SK-N-SH (cell line): Measurements from ENCODE around the gene RAD51B. TPM values are rescaled to one million over a fixed set of nuclear protein-coding genes. Genes with fewer than 3 reads are reported as not detected.

Experiments used
- CTCF ChIA-PET: fragments of 300-600, 350-600 bp; formaldehyde crosslinking; extraction: SDS; loops from one replicate; lab custom pipeline; 2021; lab: Yijun Ruan, JAX
- POLR2A ChIA-PET: fragments of 350-600 bp; sonication (Branson Sonifier 250); formaldehyde crosslinking; extraction: SDS; loops from one replicate; lab custom pipeline; 2020; ENCODE audit warnings: antibody characterized with exemption, inconsistent platforms; lab: Yijun Ruan, JAX
- DNase-seq: peaks from one replicate; pipeline ENCODE4 v3.0.0; 2012
- H2AFZ ChIP-seq: fragments of 200-600 bp; sonication (generic); 2 replicates; pipeline ENCODE4 v1.8.1; 2016; ENCODE audit warnings: antibody characterized with exemption, mild to moderate bottlenecking, low read depth
- H3F3A ChIP-seq: fragments of 200-600 bp; sonication (generic); replicated peaks from 2 replicates; pipeline ENCODE3; 2016; ENCODE audit warnings: antibody characterized with exemption, mild to moderate bottlenecking; ENCODE audit not compliant: insufficient read depth
- H3K27ac ChIP-seq, 2 experiments: fragments of 200-500 bp in 1 of 2; fragments of 200-600 bp in 1 of 2; sonication (Bioruptor generic) in 1 of 2; sonication (generic), shearing (Covaris generic) in 1 of 2; 2 replicates each; pipeline versions ENCODE4 v1.5.1 to v1.6.1; 2014 to 2016; ENCODE audit warnings: low read depth in 2 of 2, inconsistent platforms in 1 of 2, low read length in 1 of 2, mild to moderate bottlenecking in 1 of 2, mixed read lengths in 1 of 2
- H3K27me3 ChIP-seq: fragments of 200-600 bp; sonication (generic), shearing (Covaris generic); 2 replicates; pipeline ENCODE4 v1.6.1; 2016; ENCODE audit warnings: mixed run types; ENCODE audit not compliant: insufficient read depth
- H3K36me3 ChIP-seq, 2 experiments: fragments of 200-500 bp in 1 of 2; fragments of 200-600 bp in 1 of 2; sonication (Bioruptor generic) in 1 of 2; sonication (generic) in 1 of 2; replicated peaks in 1 of 2; 2 replicates each; pipeline versions ENCODE3 to v1.5.1; 2014 to 2016; ENCODE audit warnings: low read length in 1 of 2, mild to moderate bottlenecking in 1 of 2; ENCODE audit not compliant: insufficient read depth in 2 of 2, control insufficient read depth in 1 of 2
- H3K4me1 ChIP-seq, 2 experiments: fragments of 200-500 bp in 1 of 2; fragments of 200-600 bp in 1 of 2; sonication (Bioruptor generic) in 1 of 2; sonication (generic), shearing (Covaris generic) in 1 of 2; 2 replicates each; pipeline versions ENCODE4 v1.5.1 to v1.6.1; 2014 to 2016; ENCODE audit warnings: low read depth in 1 of 2, low read length in 1 of 2, mixed run types in 1 of 2; ENCODE audit not compliant: insufficient read depth in 2 of 2, control insufficient read depth in 1 of 2
- H3K4me2 ChIP-seq: fragments of 200-600 bp; sonication (generic), shearing (Covaris generic); 2 replicates; pipeline ENCODE4 v1.6.1; 2017; ENCODE audit warnings: mixed run types
- H3K4me3 ChIP-seq, 2 experiments: fragments of 200-500 bp in 1 of 2; fragments of 200-600 bp in 1 of 2; sonication (Bioruptor generic) in 1 of 2; sonication (generic), shearing (Covaris generic) in 1 of 2; 2 replicates each; pipeline versions ENCODE4 v1.5.1 to v1.8.1; 2014 to 2016; ENCODE audit warnings: low read depth in 2 of 2, inconsistent platforms in 1 of 2, low read length in 1 of 2, mild to moderate bottlenecking in 1 of 2, mixed read lengths in 1 of 2, moderate library complexity in 1 of 2
- H3K79me2 ChIP-seq: fragments of 200-600 bp; sonication (generic); 2 replicates; pipeline ENCODE4 v1.8.1; 2017; ENCODE audit warnings: mild to moderate bottlenecking; ENCODE audit not compliant: insufficient read depth
- H3K9ac ChIP-seq: fragments of 200-600 bp; sonication (generic); 2 replicates; pipeline ENCODE4 v1.6.1; 2017; ENCODE audit warnings: mixed run types
- H3K9me2 ChIP-seq: fragments of 200-600 bp; sonication (generic); 2 replicates; pipeline ENCODE4 v1.6.1; 2017; ENCODE audit warnings: mixed run types
- H3K9me3 ChIP-seq: fragments of 200-600 bp; sonication (generic); 2 replicates; pipeline ENCODE4 v1.6.1; 2017; ENCODE audit warnings: mixed run types, mild to moderate bottlenecking, moderate library complexity
- H4K20me1 ChIP-seq: fragments of 200-600 bp; sonication (generic); 2 replicates; pipeline ENCODE4 v1.6.1; 2017; ENCODE audit warnings: mild to moderate bottlenecking, mixed run types; ENCODE audit not compliant: insufficient read depth
- CHD2 ChIP-seq: fragments of 150-350 bp; IDR thresholded peaks from 2 replicates; pipeline ENCODE4 v1.6.1; 2018; ENCODE audit warnings: low read length; ENCODE audit not compliant: partially characterized antibody
- ELF1 ChIP-seq: IDR thresholded peaks from 2 replicates; pipeline ENCODE4 v1.4.0; 2012
- EZH2phosphoT487 ChIP-seq: fragments of 200-600 bp; sonication (generic); IDR thresholded peaks from 2 replicates; pipeline ENCODE4 v1.6.1; 2017; ENCODE audit warnings: low read depth, mixed run types, mild to moderate bottlenecking, antibody characterized with exemption, moderate library complexity, borderline replicate concordance
- GABPA ChIP-seq: IDR thresholded peaks from 2 replicates; pipeline ENCODE4 v1.4.0; 2012; ENCODE audit warnings: low read depth, mild to moderate bottlenecking
- GATA2 ChIP-seq: sonication (generic); formaldehyde crosslinking; IDR thresholded peaks from 2 replicates; pipeline ENCODE4 v1.5.0; 2020; ENCODE audit warnings: mild to moderate bottlenecking, missing genetic modification reagents
- JUND ChIP-seq: IDR thresholded peaks from 2 replicates; pipeline ENCODE4 v1.4.0; 2012
- POLR2AphosphoS5 ChIP-seq: IDR thresholded peaks from 2 replicates; pipeline ENCODE4 v1.6.1; 2012; ENCODE audit warnings: low read depth, low read length
- RAD21 ChIP-seq: IDR thresholded peaks from 2 replicates; pipeline ENCODE4 v1.6.1; 2012; ENCODE audit warnings: mild to moderate bottlenecking, low read length
- RFX5 ChIP-seq: IDR thresholded peaks from 2 replicates; pipeline ENCODE4 v1.6.1; 2012; ENCODE audit warnings: mild to moderate bottlenecking, improper control_type of control experiment, low read length
- SMC3 ChIP-seq: IDR thresholded peaks from 2 replicates; pipeline ENCODE4 v1.6.1; 2012; ENCODE audit warnings: low read depth, low read length, improper control_type of control experiment
- TAF1 ChIP-seq: IDR thresholded peaks from 2 replicates; pipeline ENCODE4 v1.6.1; 2012; ENCODE audit warnings: low read depth, mild to moderate bottlenecking, low read length, moderate library complexity, borderline replicate concordance
- TEAD4 ChIP-seq: IDR thresholded peaks from 2 replicates; pipeline ENCODE4 v1.4.0; 2012; ENCODE audit warnings: mild to moderate bottlenecking, borderline replicate concordance; ENCODE audit not compliant: insufficient read depth
- YY1 ChIP-seq: IDR thresholded peaks from 2 replicates; pipeline ENCODE4 v1.4.0; 2012; ENCODE audit warnings: low read depth, mild to moderate bottlenecking
- WGBS: methylation state at CpG from one replicate; pipeline ENCODE4 v1.1.6; 2017; ENCODE audit warnings: low lambda C conversion rate; 5-methylcytosine and 5-hydroxymethylcytosine counted together
- polyA plus RNA-seq, 3 experiments: library from polyadenylated mRNA; depleted of rRNA; stranded (reverse); fragments of >200 nt; gene quantifications; 2 replicates each; pipeline ENCODE4 v1.2.3, GENCODE V29; 2012
- TF ChIP-seq, protein P1 (sequence below): fragments of 200-600 bp; sonication (generic); IDR thresholded peaks from 2 replicates; pipeline ENCODE4 v1.6.1; 2017; ENCODE audit warnings: antibody characterized with exemption, mild to moderate bottlenecking, moderate library complexity
- TF ChIP-seq, protein P2 (sequence below): IDR thresholded peaks from 2 replicates; pipeline ENCODE4 v1.4.0; 2012; ENCODE audit warnings: low read depth
- TF ChIP-seq, protein P3 (sequence below): IDR thresholded peaks from 2 replicates; pipeline ENCODE4; 2012
- TF ChIP-seq, protein P4 (sequence below): IDR thresholded peaks from 2 replicates; pipeline ENCODE4 v1.6.1; 2012; ENCODE audit warnings: mild to moderate bottlenecking, low read depth, low read length, moderate library complexity
- TF ChIP-seq, protein P5 (sequence below): IDR thresholded peaks from 2 replicates; pipeline ENCODE4 v1.4.0; 2012; ENCODE audit warnings: low read depth, borderline replicate concordance
- TF ChIP-seq, protein P6 (sequence below): IDR thresholded peaks from 2 replicates; pipeline ENCODE4 v1.4.0; 2012; ENCODE audit warnings: low read depth, borderline replicate concordance

The RAD51B gene
- polyA plus RNA-seq, 1 of the 3 experiments (the other 2 are of a cell fraction) = 6.0 TPM

DNA sequence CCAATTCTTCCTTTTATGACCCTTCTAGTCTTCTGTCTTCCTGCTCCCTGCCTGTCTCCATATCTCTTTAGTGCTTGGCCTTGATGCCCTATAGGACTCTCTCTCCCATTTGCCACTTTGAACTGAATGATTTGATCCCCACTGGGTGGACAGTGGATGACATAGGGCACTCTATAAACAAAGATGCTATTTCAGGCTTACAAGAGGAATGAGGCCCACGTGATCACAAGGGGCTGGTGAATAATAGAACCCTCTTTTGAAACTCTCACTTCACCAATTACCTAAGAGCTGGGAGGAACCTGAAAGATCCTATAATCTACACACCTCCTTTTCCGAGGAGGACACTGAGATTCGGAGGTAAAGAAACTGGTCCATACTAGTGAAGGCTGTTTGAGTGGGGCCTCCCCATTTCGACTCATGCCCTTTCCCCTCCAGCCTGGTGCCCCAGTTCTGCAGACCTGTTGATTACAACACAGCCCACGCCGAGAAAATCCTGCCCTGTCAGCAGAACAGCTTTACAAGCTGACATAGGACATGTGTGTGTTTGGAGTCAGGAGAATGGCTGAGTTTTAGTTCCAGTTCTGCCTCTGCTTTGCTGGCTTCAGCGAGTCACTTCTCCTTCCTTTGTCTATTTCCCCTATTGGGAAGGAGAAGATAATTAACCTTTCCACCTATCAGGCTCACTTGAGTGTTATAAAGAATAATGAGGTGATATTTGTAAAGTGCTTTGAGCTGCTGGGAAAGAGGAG is 573.0 kb downstream of the RAD51B start:
- ChIA-PET CTCF (interaction anchor here (1.0 to 1.5 kb wide), 2 partner anchors 397 to 424 kb away, joined by 3 to 7 read pairs; no protein-coding TSS in a partner anchor), POLR2A (interaction anchor here (0.6 kb wide), 1 partner anchor 193 kb away, joined by 3 read pairs; no protein-coding TSS in a partner anchor)
- no peak overlapping the region for H3K27ac ChIP-seq
- H2AFZ ChIP-seq = no peak overlapping the region
- no peaks in the 10 kb centered on the region for H4K20me1 ChIP-seq
- DNase-seq = no peak
- no peak overlapping the region for H3K4me2 ChIP-seq
- TF ChIP-seq, protein P1, sequence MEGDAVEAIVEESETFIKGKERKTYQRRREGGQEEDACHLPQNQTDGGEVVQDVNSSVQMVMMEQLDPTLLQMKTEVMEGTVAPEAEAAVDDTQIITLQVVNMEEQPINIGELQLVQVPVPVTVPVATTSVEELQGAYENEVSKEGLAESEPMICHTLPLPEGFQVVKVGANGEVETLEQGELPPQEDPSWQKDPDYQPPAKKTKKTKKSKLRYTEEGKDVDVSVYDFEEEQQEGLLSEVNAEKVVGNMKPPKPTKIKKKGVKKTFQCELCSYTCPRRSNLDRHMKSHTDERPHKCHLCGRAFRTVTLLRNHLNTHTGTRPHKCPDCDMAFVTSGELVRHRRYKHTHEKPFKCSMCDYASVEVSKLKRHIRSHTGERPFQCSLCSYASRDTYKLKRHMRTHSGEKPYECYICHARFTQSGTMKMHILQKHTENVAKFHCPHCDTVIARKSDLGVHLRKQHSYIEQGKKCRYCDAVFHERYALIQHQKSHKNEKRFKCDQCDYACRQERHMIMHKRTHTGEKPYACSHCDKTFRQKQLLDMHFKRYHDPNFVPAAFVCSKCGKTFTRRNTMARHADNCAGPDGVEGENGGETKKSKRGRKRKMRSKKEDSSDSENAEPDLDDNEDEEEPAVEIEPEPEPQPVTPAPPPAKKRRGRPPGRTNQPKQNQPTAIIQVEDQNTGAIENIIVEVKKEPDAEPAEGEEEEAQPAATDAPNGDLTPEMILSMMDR = no peak
- TF ChIP-seq TAF1 (no peak), RFX5 (no peak), SMC3 (no peak), ELF1 (no peak), JUND (no peak), EZH2phosphoT487 (no peak), TEAD4 (no peak), GATA2 (CRISPR knock-in tag) (no peak), POLR2AphosphoS5 (no peak), YY1 (no peak), GABPA (no peak), RAD21 (no peak), CHD2 (no peak)
- TF ChIP-seq, protein P2, sequence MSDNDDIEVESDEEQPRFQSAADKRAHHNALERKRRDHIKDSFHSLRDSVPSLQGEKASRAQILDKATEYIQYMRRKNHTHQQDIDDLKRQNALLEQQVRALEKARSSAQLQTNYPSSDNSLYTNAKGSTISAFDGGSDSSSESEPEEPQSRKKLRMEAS = no peak
- TF ChIP-seq, protein P3, sequence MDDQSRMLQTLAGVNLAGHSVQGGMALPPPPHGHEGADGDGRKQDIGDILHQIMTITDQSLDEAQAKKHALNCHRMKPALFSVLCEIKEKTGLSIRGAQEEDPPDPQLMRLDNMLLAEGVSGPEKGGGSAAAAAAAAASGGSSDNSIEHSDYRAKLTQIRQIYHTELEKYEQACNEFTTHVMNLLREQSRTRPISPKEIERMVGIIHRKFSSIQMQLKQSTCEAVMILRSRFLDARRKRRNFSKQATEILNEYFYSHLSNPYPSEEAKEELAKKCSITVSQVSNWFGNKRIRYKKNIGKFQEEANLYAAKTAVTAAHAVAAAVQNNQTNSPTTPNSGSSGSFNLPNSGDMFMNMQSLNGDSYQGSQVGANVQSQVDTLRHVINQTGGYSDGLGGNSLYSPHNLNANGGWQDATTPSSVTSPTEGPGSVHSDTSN = no peak
- TF ChIP-seq, protein P4, sequence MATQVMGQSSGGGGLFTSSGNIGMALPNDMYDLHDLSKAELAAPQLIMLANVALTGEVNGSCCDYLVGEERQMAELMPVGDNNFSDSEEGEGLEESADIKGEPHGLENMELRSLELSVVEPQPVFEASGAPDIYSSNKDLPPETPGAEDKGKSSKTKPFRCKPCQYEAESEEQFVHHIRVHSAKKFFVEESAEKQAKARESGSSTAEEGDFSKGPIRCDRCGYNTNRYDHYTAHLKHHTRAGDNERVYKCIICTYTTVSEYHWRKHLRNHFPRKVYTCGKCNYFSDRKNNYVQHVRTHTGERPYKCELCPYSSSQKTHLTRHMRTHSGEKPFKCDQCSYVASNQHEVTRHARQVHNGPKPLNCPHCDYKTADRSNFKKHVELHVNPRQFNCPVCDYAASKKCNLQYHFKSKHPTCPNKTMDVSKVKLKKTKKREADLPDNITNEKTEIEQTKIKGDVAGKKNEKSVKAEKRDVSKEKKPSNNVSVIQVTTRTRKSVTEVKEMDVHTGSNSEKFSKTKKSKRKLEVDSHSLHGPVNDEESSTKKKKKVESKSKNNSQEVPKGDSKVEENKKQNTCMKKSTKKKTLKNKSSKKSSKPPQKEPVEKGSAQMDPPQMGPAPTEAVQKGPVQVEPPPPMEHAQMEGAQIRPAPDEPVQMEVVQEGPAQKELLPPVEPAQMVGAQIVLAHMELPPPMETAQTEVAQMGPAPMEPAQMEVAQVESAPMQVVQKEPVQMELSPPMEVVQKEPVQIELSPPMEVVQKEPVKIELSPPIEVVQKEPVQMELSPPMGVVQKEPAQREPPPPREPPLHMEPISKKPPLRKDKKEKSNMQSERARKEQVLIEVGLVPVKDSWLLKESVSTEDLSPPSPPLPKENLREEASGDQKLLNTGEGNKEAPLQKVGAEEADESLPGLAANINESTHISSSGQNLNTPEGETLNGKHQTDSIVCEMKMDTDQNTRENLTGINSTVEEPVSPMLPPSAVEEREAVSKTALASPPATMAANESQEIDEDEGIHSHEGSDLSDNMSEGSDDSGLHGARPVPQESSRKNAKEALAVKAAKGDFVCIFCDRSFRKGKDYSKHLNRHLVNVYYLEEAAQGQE = no peak
- TF ChIP-seq, protein P5, sequence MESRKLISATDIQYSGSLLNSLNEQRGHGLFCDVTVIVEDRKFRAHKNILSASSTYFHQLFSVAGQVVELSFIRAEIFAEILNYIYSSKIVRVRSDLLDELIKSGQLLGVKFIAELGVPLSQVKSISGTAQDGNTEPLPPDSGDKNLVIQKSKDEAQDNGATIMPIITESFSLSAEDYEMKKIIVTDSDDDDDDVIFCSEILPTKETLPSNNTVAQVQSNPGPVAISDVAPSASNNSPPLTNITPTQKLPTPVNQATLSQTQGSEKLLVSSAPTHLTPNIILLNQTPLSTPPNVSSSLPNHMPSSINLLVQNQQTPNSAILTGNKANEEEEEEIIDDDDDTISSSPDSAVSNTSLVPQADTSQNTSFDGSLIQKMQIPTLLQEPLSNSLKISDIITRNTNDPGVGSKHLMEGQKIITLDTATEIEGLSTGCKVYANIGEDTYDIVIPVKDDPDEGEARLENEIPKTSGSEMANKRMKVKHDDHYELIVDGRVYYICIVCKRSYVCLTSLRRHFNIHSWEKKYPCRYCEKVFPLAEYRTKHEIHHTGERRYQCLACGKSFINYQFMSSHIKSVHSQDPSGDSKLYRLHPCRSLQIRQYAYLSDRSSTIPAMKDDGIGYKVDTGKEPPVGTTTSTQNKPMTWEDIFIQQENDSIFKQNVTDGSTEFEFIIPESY = no peak
- TF ChIP-seq, protein P6, sequence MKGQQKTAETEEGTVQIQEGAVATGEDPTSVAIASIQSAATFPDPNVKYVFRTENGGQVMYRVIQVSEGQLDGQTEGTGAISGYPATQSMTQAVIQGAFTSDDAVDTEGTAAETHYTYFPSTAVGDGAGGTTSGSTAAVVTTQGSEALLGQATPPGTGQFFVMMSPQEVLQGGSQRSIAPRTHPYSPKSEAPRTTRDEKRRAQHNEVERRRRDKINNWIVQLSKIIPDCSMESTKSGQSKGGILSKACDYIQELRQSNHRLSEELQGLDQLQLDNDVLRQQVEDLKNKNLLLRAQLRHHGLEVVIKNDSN = no peak
- no peak overlapping the region for H3K4me3 ChIP-seq
- H3K9me2 ChIP-seq = no peaks in the 10 kb centered on the region
- H3K9ac ChIP-seq = no peak overlapping the region
- H3K79me2 ChIP-seq = no peaks in the 10 kb centered on the region
- H3K9me3 ChIP-seq = no peaks in the 10 kb centered on the region
- no peaks in the 10 kb centered on the region for H3K36me3 ChIP-seq
- H3K4me1 ChIP-seq = peaks cover 7 to 20% of the 10 kb centered on the region in 2 experiments; a peak in 2 of 4 replicates
- H3F3A ChIP-seq = peaks cover 2% of the 10 kb centered on the region
- no peaks in the 10 kb centered on the region for H3K27me3 ChIP-seq
- 81% methylated on average over 7 of the region's 7 CpGs for WGBS
